Activated naive CD4-positive, alpha-beta T cell treated with anti-CD3 and anti-CD28 coated beads, Interleukin-2, amount 50 U/mL, for 24 hours (primary cell): Measurements from ENCODE around the gene KANSL2.
"Not testable (repeated sequence)": the region's sequence is repeated elsewhere in the genome, so short reads cannot be mapped to it uniquely, and the experiment has no call there.

Experiments used
- H3K27ac Mint-ChIP-seq: one replicate; pipeline ENCODE4 v1.8.0; 2021; ENCODE audit warnings: mild to moderate bottlenecking, mixed read lengths
- H3K27me3 Mint-ChIP-seq: one replicate; pipeline ENCODE4 v1.8.0; 2021; ENCODE audit warnings: mixed read lengths
- H3K36me3 Mint-ChIP-seq: one replicate; pipeline ENCODE4 v1.8.0; 2021; ENCODE audit warnings: mixed read lengths
- H3K4me1 Mint-ChIP-seq: one replicate; pipeline ENCODE4 v1.8.0; 2021; ENCODE audit warnings: mixed read lengths
- H3K4me3 Mint-ChIP-seq: one replicate; pipeline ENCODE4 v1.8.0; 2021; ENCODE audit warnings: mild to moderate bottlenecking, mixed read lengths
- H3K9me3 Mint-ChIP-seq: one replicate; pipeline ENCODE4 v1.8.0; 2021; ENCODE audit warnings: mixed read lengths

KANSL2 gene

DNA sequence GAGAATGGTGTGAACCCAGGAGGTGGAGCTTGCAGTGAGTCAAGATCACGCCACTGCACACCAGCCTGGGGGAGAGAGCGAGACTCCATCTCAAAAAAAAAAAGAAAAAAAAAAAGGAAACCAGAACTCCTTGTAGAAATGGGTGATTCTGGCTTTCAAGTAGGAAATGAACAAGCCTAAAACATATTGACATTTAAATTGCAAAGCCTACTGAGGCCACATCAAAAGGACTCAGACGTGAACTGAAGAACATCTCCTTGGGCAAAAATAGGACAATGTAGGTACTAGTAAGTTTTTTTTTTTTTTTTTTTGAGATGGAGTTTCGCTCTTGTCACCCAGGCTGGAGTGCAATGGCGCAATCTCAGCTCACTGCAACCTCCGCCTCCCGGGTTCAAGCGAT, 36.7 kb downstream of the KANSL2 start:
- not testable (repeated sequence) for H3K27ac Mint-ChIP-seq

DNA sequence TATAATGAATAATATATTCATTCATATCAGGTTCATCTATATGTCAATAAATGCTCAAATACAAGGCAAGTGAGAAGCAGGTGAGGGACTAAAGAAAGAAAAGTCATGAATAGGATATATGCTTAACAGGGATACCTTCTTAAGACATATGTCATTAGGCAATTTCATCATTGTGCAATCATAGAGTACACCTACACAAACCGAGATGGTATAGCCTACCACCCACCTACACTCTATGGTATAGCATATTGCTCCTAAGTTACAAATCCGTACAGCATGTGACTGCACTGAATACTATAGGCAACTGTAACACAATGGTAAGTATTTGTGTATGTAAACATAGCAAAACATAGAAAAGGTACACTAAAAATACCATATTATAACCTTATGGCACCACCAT, 39.0 kb downstream of the KANSL2 start:
- H3K27me3 Mint-ChIP-seq, result no peaks in the 10 kb centered on the region
- no peak overlapping the region for H3K27ac Mint-ChIP-seq
- H3K36me3 Mint-ChIP-seq, result peaks cover 23% of the 10 kb centered on the region
- no peak overlapping the region for H3K4me3 Mint-ChIP-seq
- H3K4me1 Mint-ChIP-seq, result no peaks in the 10 kb centered on the region
- peaks cover 5% of the 10 kb centered on the region for H3K9me3 Mint-ChIP-seq

More for the DNA sequence above, 36.7 kb downstream of the KANSL2 start:
- not testable (repeated sequence) for H3K9me3 Mint-ChIP-seq, H3K27me3 Mint-ChIP-seq, H3K4me1 Mint-ChIP-seq, H3K4me3 Mint-ChIP-seq
- H3K36me3 Mint-ChIP-seq, result peaks cover 20% of the 10 kb centered on the region

DNA sequence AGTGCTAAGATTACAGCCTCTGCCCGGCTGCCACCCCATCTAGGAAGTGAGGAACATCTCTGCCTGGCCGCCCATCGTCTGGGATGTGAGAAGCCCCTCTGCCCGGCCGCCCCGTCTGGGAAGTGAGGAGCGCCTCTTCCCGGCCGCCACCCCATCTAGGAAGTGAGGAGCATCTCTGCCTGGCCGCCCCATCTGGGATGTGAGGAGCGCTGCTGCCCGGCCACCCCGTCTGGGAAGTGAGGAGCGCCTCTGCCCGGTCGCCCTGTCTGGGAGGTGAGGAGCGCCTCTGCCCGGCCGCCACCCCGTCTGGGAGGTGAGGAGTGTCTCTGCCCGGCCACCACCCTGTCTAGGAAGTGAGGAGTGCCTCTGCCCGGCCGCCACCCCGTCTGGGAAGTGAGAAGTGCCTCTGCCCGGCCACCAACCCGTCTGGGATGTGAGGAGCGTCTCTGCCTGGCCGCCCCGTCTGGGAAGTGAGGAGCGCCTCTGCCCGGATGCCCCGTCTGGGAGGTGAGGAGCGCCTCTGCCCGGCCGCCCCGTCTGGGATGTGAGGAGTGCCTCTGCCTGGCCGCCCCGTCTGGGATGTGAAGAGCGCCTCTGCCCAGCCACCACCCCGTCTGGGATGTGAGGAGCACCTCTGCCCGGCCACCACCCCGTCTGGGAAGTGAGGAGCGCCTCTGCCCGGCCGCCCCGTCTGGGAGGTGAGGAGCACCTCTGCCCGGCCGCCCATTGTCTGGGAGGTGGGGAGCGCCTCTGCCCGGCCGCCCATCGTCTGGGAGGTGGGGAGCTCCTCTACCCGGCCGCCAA, 40.1 kb downstream of the KANSL2 start:
- H3K27ac Mint-ChIP-seq, result not testable (repeated sequence)

DNA sequence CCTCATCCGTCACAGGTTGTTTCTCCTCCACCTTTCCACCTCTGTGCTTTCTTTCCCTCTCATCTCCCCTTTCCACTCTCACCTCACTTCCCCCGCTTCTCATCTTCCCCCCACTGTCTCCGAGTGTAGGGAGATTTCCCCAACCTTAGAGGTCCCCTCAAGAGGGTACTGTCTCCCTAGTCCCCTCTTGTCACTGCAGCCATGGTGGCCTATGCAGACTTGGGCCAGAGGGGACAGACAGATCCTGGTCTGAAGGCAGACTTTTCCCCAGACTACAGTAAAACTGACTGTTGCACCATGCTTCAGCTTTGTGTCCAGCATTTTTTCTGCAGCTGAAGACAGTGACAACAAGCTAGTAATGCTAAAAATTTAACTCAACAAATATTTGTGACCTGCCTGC, 41.2 kb downstream of the KANSL2 start:
- Mint-ChIP-seq H3K36me3 (peaks cover 20% of the 10 kb centered on the region), H3K4me3 (no peak overlapping the region), H3K9me3 (peaks cover 5% of the 10 kb centered on the region), H3K27me3 (no peaks in the 10 kb centered on the region), H3K27ac (no peak overlapping the region), H3K4me1 (no peaks in the 10 kb centered on the region)

More for the DNA sequence above, 40.1 kb downstream of the KANSL2 start:
- not testable (repeated sequence) for H3K9me3 Mint-ChIP-seq, H3K4me1 Mint-ChIP-seq, H3K27me3 Mint-ChIP-seq, H3K4me3 Mint-ChIP-seq
- peaks cover 23% of the 10 kb centered on the region for H3K36me3 Mint-ChIP-seq

DNA sequence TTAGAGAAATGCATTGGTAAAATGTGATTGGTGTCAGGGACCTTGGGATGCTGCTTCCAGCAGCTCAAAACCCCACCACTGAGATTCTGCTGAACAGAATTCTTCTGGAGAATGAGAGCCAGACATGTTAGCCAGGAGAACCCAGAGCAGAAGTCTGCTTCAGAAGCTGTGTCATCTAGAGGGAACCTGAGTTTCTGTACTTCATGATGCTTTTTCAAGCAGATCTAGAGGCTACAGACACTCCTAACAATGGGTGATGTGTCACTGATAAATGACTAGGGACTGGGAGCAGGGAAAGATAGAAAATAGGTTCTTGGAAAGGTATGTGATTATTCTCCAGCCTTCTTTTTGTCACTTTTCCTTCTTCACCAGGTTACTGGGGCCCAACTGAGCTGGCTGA, 41.6 kb downstream of the KANSL2 start:
- H3K4me1 Mint-ChIP-seq, result no peaks in the 10 kb centered on the region
- H3K27ac Mint-ChIP-seq, result no peak overlapping the region
- H3K4me3 Mint-ChIP-seq, result no peak overlapping the region
- H3K9me3 Mint-ChIP-seq, result peaks cover 5% of the 10 kb centered on the region
- no peaks in the 10 kb centered on the region for H3K27me3 Mint-ChIP-seq
- peaks cover 20% of the 10 kb centered on the region for H3K36me3 Mint-ChIP-seq

DNA sequence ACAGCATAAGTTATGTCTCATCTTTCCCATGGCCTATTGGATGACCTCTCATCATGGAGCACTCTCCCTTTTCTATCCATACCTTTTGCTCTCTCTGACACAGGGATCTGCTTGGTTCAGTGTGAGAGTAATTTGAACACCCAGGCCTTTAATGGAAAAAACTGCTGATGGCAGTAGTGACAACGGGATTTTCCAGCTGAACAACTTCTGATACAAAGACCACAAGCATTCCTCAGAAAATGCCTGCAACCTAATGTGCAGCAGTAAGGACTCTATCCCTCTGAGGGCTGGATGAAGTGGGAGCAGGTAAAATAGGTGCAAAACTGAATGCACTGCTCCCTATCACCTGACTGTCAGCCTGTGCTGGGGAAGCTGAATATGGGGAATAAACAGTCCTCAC, 51.0 kb downstream of the KANSL2 start:
- no peaks in the 10 kb centered on the region for H3K9me3 Mint-ChIP-seq
- H3K36me3 Mint-ChIP-seq, result no peaks in the 10 kb centered on the region
- peaks cover 8% of the 10 kb centered on the region for H3K27me3 Mint-ChIP-seq
- no peak overlapping the region for H3K4me3 Mint-ChIP-seq
- H3K27ac Mint-ChIP-seq, result no peak overlapping the region
- H3K4me1 Mint-ChIP-seq, result no peaks in the 10 kb centered on the region

DNA sequence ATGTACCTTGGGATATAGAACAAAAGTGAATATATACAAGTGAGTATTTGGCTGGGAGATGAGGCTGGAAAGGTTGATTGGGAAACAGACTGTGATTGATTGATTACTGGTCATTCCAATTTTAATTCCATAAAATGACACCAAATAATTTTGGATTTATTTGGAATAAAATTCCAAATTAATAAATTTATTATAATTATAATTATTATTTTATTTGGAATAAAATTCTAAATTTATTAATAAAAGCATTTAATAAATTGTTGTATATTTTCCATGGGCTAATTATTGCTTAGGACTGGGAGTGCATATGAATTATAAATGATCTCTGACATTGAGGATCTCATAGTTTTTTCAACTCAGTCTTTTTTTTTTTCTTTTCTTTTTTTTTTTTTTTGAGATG, 51.7 kb downstream of the KANSL2 start:
- Mint-ChIP-seq H3K27me3 (peaks cover 8% of the 10 kb centered on the region), H3K27ac (no peak overlapping the region), H3K4me1 (no peaks in the 10 kb centered on the region), H3K36me3 (no peaks in the 10 kb centered on the region), H3K9me3 (no peaks in the 10 kb centered on the region), H3K4me3 (no peak overlapping the region)

DNA sequence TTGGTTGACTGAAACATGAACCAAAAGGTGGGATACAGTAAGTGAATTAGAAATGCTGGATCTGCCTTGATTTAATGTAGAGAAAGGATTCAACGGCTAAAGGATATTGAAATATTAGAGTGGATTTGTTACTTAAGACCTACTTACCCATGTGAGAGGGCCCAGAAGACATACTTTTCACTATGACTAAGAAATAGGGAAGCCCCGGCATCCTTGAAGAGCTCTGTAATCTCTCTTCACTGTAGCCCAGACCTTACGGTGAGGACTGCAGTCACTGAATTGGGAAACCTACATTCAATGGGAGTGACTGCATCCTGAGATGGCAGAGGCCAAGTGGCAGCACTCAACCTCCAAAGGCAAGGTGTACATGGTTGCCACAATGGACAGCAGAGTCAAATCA, 52.5 kb downstream of the KANSL2 start:
- Mint-ChIP-seq H3K4me1 (no peaks in the 10 kb centered on the region), H3K36me3 (no peaks in the 10 kb centered on the region), H3K27me3 (peaks cover 8% of the 10 kb centered on the region), H3K4me3 (no peak overlapping the region), H3K27ac (no peak overlapping the region), H3K9me3 (no peaks in the 10 kb centered on the region)

DNA sequence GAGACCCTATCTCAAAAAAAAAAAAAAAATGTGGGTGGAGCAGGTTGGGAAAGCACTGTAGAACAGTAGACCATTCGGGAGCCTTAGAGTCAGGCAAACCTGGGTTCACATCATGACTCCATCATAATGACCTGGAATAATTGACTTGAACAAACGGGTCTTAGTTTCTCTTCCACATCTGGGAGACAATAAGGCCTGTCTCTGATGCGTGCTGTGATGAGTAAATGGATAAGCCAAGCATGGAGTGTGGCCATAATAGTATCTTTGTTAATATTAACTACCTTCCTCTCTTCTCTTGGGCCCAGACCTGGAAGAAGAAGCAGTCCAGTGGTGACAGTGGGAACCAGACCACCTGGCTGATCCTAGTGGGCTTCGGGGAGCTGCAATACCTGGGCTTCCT, 54.5 kb downstream of the KANSL2 start:
- H3K27me3 Mint-ChIP-seq, result peaks cover 8% of the 10 kb centered on the region
- H3K36me3 Mint-ChIP-seq, result no peaks in the 10 kb centered on the region
- no peak overlapping the region for H3K27ac Mint-ChIP-seq
- H3K4me1 Mint-ChIP-seq, result no peaks in the 10 kb centered on the region
- no peak overlapping the region for H3K4me3 Mint-ChIP-seq
- no peaks in the 10 kb centered on the region for H3K9me3 Mint-ChIP-seq

DNA sequence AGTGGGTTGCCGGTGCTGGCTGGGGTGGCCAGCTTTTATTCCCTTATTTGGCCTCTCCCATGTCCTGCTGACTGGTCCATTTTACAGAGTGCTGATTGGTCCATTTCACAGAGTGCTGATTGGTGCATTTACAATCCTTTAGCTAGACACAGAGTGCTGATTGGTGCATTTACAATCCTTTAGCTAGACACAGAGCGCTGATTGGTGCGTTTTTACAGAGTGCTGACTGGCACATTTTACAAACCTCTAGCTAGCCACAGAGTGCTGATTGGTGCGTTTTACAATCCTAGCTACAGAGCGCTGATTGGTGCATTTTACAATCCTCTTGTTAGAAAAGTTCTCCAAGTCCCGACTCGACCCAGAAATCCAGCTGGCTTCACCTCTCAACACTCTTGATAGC, 59.0 kb downstream of the KANSL2 start:
- H3K4me1 Mint-ChIP-seq, H3K9me3 Mint-ChIP-seq, H3K27ac Mint-ChIP-seq, H3K36me3 Mint-ChIP-seq, H3K4me3 Mint-ChIP-seq: not testable (repeated sequence)
- H3K27me3 Mint-ChIP-seq, result peaks cover 10% of the 10 kb centered on the region

DNA sequence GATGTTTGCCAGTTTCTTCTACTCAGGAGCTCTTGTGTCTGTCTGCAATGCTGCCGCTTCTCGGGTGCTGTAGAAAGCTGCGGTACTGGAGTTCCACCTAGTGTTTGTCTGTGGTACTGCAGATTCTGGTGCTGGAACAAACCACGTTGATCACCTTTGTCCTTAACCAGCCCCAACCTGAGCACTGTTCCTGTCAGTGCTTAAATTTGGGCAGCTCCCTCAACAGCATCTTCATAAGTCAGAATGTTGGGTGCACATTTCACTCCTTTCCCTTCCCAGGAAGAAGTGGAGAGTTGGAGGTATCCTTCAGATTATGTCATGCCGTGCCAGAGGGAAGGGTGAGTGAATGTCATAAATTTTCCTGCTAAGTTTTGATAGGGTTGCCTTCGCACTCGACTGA, 63.5 kb downstream of the KANSL2 start:
- no peak overlapping the region for H3K27ac Mint-ChIP-seq
- peaks cover 14% of the 10 kb centered on the region for H3K27me3 Mint-ChIP-seq

DNA sequence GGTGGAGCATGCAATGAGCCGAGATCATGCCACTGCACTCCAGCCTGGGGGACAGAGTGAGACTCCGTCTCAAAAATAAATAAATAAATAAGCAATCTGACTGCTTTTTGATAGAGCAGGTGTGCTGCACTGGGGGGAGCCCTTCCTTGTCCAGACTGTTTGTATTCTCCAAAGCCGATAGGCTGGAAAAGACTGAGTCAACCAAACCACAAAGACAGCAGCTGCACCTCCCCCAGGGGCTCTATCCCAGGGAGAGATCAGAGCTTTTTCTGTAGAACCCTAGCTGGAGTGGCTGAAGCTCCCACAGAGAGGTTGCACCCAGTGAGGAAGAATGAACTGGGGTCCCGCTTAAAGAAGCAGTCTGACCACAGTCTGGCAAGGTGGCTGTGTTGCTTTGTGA, 66.4 kb downstream of the KANSL2 start:
- Mint-ChIP-seq H3K4me1 (no peaks in the 10 kb centered on the region), H3K27ac (no peak overlapping the region), H3K27me3 (peaks cover 21% of the 10 kb centered on the region), H3K9me3 (peaks cover 21% of the 10 kb centered on the region), H3K36me3 (peaks cover 5% of the 10 kb centered on the region), H3K4me3 (no peak overlapping the region)

More for the DNA sequence above, 63.5 kb downstream of the KANSL2 start:
- Mint-ChIP-seq H3K4me3 (no peak overlapping the region), H3K36me3 (no peaks in the 10 kb centered on the region), H3K9me3 (peaks cover 8% of the 10 kb centered on the region), H3K4me1 (no peaks in the 10 kb centered on the region)

DNA sequence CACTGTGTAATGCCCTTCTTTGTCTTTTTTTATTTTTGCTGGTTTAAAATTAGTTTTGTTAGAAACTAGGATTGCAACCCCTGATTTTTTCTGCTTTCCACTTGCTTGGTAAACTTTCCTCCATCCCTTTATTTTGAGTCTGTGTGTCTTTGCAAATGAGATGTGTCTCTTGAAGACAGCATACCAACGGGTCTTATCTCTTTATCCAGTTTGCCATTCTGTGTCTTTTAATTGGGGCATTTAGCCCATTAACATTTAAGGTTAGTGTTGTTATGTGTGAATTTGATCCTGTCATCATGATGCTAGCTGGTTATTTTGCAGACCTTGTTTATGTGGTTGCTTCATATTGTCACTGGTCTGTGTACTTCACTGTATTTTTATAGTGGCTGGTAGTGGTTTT, 68.7 kb downstream of the KANSL2 start:
- peaks cover 5% of the 10 kb centered on the region for H3K36me3 Mint-ChIP-seq
- H3K4me1 Mint-ChIP-seq, result no peaks in the 10 kb centered on the region
- H3K9me3 Mint-ChIP-seq, result peaks cover 25% of the 10 kb centered on the region
- H3K4me3 Mint-ChIP-seq, result no peak overlapping the region
- no peak overlapping the region for H3K27ac Mint-ChIP-seq
- H3K27me3 Mint-ChIP-seq, result peaks cover 16% of the 10 kb centered on the region
